IMR-90 (cell line): ENCODE results near the gene ZBTB38. TPM values are rescaled to one million over a fixed set of nuclear protein-coding genes. Genes with fewer than 3 reads are reported as not detected.

Experiments used
- ATAC-seq: fragments of 200-7000 bp; cut with Tn5 transposase; 2 replicates; pipeline ENCODE4 v1.9.1; 2020; ENCODE audit warnings: low read depth, mild to moderate bottlenecking, moderate library complexity
- BruUV-seq: library from RNA; stranded (reverse); fragments of 400-500 nt; replicated peaks from 2 replicates; lab custom pipeline; 2021; lab: Mats Ljungman, UMichigan
- CTCF ChIA-PET: fragments of 300-600 bp; formaldehyde crosslinking; extraction: SDS; loops from one replicate; lab custom pipeline; 2021; ENCODE audit warnings: antibody characterized with exemption; lab: Yijun Ruan, JAX
- POLR2A ChIA-PET: fragments of 300-600 bp; sonication (Branson Sonifier 250); formaldehyde crosslinking; loops from one replicate; lab custom pipeline; 2022; ENCODE audit warnings: antibody characterized with exemption; ENCODE audit not compliant: unreplicated experiment; lab: Charles Lee
- DNase-seq: peaks from one replicate; pipeline ENCODE4 v3.0.0; 2013
- H2AFZ ChIP-seq: replicated peaks from 2 replicates; pipeline ENCODE3; 2013; ENCODE audit warnings: low read length, mild to moderate bottlenecking; ENCODE audit not compliant: poor library complexity
- H2AK5ac ChIP-seq: 2 replicates; pipeline ENCODE4 v1.6.1; 2013; ENCODE audit warnings: low read depth, low read length, inconsistent platforms
- H2AK9ac ChIP-seq: replicated peaks from 2 replicates; pipeline ENCODE3; 2013; ENCODE audit warnings: mild to moderate bottlenecking, low read depth, low read length, moderate library complexity; ENCODE audit not compliant: poor library complexity
- H2BK120ac ChIP-seq: 2 replicates; pipeline ENCODE4 v1.6.1; 2013; ENCODE audit warnings: low read depth, low read length, inconsistent platforms
- H2BK15ac ChIP-seq: 3 replicates; pipeline ENCODE4 v1.6.1; 2013; ENCODE audit warnings: low read depth, low read length, inconsistent platforms
- H2BK20ac ChIP-seq: 2 replicates; pipeline ENCODE4 v1.6.1; 2013; ENCODE audit warnings: low read depth, mild to moderate bottlenecking, inconsistent platforms, low read length, moderate library complexity
- H2BK5ac ChIP-seq: 2 replicates; pipeline ENCODE4 v1.6.1; 2013; ENCODE audit warnings: mild to moderate bottlenecking, low read depth, low read length, inconsistent platforms; ENCODE audit not compliant: poor library complexity, severe bottlenecking
- H3K14ac ChIP-seq: replicated peaks from 2 replicates; pipeline ENCODE4 v1.6.1; 2013; ENCODE audit warnings: low read depth, low read length, inconsistent platforms
- H3K18ac ChIP-seq: 2 replicates; pipeline ENCODE4 v1.6.1; 2013; ENCODE audit warnings: low read depth, low read length, control low read depth
- H3K23ac ChIP-seq: 2 replicates; pipeline ENCODE4 v1.6.1; 2013; ENCODE audit warnings: low read depth, low read length, inconsistent platforms
- H3K27ac ChIP-seq: 2 replicates; pipeline ENCODE4 v1.5.1; 2013; ENCODE audit warnings: mild to moderate bottlenecking, control low read depth, low read length; ENCODE audit not compliant: insufficient read depth
- H3K27me3 ChIP-seq: 2 replicates; pipeline ENCODE4 v1.6.1; 2013; ENCODE audit warnings: low read length; ENCODE audit not compliant: control insufficient read depth, insufficient read depth
- H3K36me3 ChIP-seq: 2 replicates; pipeline ENCODE4 v1.6.1; 2013; ENCODE audit warnings: low read length, mixed read lengths; ENCODE audit not compliant: control insufficient read depth, insufficient read depth
- H3K4ac ChIP-seq: 2 replicates; pipeline ENCODE4 v1.6.1; 2013; ENCODE audit warnings: low read depth, low read length, inconsistent platforms
- H3K4me1 ChIP-seq: 2 replicates; pipeline ENCODE4 v1.6.1; 2013; ENCODE audit warnings: low read length, mixed read lengths; ENCODE audit not compliant: control insufficient read depth, insufficient read depth
- H3K4me2 ChIP-seq: 2 replicates; pipeline ENCODE4 v1.6.1; 2013; ENCODE audit warnings: low read depth, mild to moderate bottlenecking, control low read depth, low read length, moderate library complexity
- H3K4me3 ChIP-seq: 2 replicates; pipeline ENCODE4 v1.5.1; 2013; ENCODE audit warnings: low read depth, mild to moderate bottlenecking, control low read depth, low read length, moderate library complexity; ENCODE audit not compliant: insufficient read depth
- H3K56ac ChIP-seq: 2 replicates; pipeline ENCODE4 v1.6.1; 2013; ENCODE audit warnings: low read length, inconsistent platforms; ENCODE audit not compliant: insufficient read depth; ENCODE audit errors: extremely low read depth
- H3K79me1 ChIP-seq, 2 experiments: 2 replicates each; pipeline ENCODE4 v1.6.1; 2013; ENCODE audit warnings: low read length in 2 of 2, inconsistent platforms in 1 of 2, low read depth in 1 of 2
- H3K9ac ChIP-seq: 2 replicates; pipeline ENCODE4 v1.6.1; 2013; ENCODE audit warnings: low read depth, low read length, control low read depth
- H3K9me1 ChIP-seq: 2 replicates; pipeline ENCODE4 v1.6.1; 2013; ENCODE audit warnings: low read length, inconsistent platforms; ENCODE audit not compliant: insufficient read depth
- H3K9me3 ChIP-seq: 2 replicates; pipeline ENCODE4 v1.6.1; 2013; ENCODE audit warnings: low read length; ENCODE audit not compliant: control insufficient read depth, insufficient read depth
- H4K20me1 ChIP-seq: 2 replicates; pipeline ENCODE4 v1.6.1; 2013; ENCODE audit warnings: low read length, inconsistent platforms; ENCODE audit not compliant: insufficient read depth
- H4K5ac ChIP-seq: 2 replicates; pipeline ENCODE4 v1.6.1; 2013; ENCODE audit warnings: mild to moderate bottlenecking, low read depth, low read length, control low read depth
- H4K8ac ChIP-seq, 2 experiments: 2 replicates each; pipeline ENCODE4 v1.6.1; 2013; ENCODE audit warnings: low read depth in 2 of 2, low read length in 2 of 2, control low read depth in 1 of 2, inconsistent platforms in 1 of 2
- H4K91ac ChIP-seq: 2 replicates; pipeline ENCODE4 v1.6.1; 2013; ENCODE audit warnings: low read depth, low read length, inconsistent platforms; ENCODE audit not compliant: insufficient read depth
- POLR2A ChIP-seq: IDR thresholded peaks from 2 replicates; pipeline ENCODE4 v1.6.1; 2012; ENCODE audit warnings: mild to moderate bottlenecking, low read depth, low read length
- WGBS, 2 experiments: methylation state at CpG; one replicate each; pipeline versions ENCODE4 v1.1.5 to v1.1.7; 2013; ENCODE audit warnings: missing lambda C conversion rate in 2 of 2; ENCODE audit not compliant: insufficient read length in 1 of 2; ENCODE audit errors: extremely low coverage in 2 of 2; 5-methylcytosine and 5-hydroxymethylcytosine counted together
- dilution Hi-C: fragments of 300-500 bp; cut with HindIII; formaldehyde crosslinking; loops from one replicate; pipeline ENCODE4 v1.14.3; 2018; ENCODE audit warnings: low sequenced_read_pairs; ENCODE audit not compliant: unreplicated experiment
- in situ Hi-C: fragments of 300-500 bp; cut with MboI; formaldehyde crosslinking; loops from 3 replicates; pipeline ENCODE4 v1.14.3; 2019; ENCODE audit warnings: low sequenced_read_pairs, inconsistent platforms, mixed read lengths
- intact Hi-C: fragments of 100-400 bp; cut with micrococcal nuclease; formaldehyde crosslinking; loops from 2 replicates; pipeline ENCODE4 v1.10.0; 2022
- polyA plus RNA-seq, 3 experiments: library from polyadenylated mRNA; depleted of rRNA; stranded (reverse); fragments of >200 nt; gene quantifications; 2 replicates each; pipeline ENCODE4 v1.2.3, GENCODE V29; 2012; ENCODE audit warnings: low replicate concordance in 1 of 3
- total RNA-seq: library from RNA; depleted of rRNA; stranded (reverse); fragments of >200 nt; gene quantifications from 2 replicates; pipeline ENCODE4 v1.2.3, GENCODE V29; 2012
- TF ChIP-seq, protein P1 (sequence below): fragments of 150-350 bp; IDR thresholded peaks from 2 replicates; pipeline ENCODE4 v1.6.1; 2017; ENCODE audit warnings: mild to moderate bottlenecking, antibody characterized with exemption, low read length, low read depth

The ZBTB38 gene
- total and polyA plus RNA-seq, 2 of the 4 experiments (the other 2 are of a cell fraction), result 44.9 to 274 TPM

DNA sequence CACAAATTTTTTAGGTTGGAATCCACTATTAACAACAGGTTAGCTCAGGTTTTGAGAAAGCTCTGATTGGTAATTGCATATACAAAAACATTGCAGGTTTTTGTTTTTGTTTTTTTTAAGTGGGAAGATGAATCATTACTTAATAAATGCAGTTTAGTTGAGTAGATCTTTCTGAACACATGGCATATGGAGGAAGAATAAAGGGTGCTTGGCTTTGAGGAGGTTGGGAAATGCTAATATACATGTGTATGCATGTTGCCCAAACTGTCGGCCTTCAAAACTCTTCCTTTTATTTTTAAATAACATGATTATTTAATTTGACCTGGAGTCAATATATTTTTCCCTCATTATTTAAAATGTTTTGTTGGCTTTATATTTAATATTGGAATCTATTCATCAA is 32.8 kb downstream of the ZBTB38 start:
- Histone ChIP-seq H2BK5ac (peak overlapping the region; percentile 99), H3K9me3 (peaks cover 10% of the 10 kb centered on the region), H2AFZ (no peak overlapping the region), H2BK15ac (peak overlapping the region; percentile 96), H3K27me3 (no peaks in the 10 kb centered on the region), H2AK9ac (no peak overlapping the region), H3K36me3 (peaks cover 23% of the 10 kb centered on the region), H2AK5ac (no peak overlapping the region), H3K14ac (peak overlapping the region; percentile 99; the same call in 1 of the 2 replicates), H3K4me1 (peaks cover 29% of the 10 kb centered on the region), H3K9ac (no peak overlapping the region; the same call in 1 of the 2 replicates), H4K5ac (no peak overlapping the region; the same call in 1 of the 2 replicates), H3K27ac (peak overlapping the region; percentile 100; the same call in 1 of the 2 replicates), H3K4ac (peak overlapping the region; percentile 99; the same call in 1 of the 2 replicates), H4K20me1 (no peaks in the 10 kb centered on the region), H3K9me1 (peaks cover 11% of the 10 kb centered on the region), H3K56ac (0 out of 2 replicates have a peak overlapping the region, but pooled peaks have one; percentile 18), H3K23ac (peak overlapping the region; percentile 95; the same call in 1 of the 2 replicates), H3K4me2 (no peak overlapping the region), H4K91ac (no peak overlapping the region; the same call in 1 of the 2 replicates), H4K8ac (peak overlapping the region; percentile 97 to 98; a peak in 2 of 4 replicates), H3K79me1 (peaks cover 39 to 62% of the 10 kb centered on the region in 2 experiments), H2BK20ac (peak overlapping the region; percentile 83; the same call in 1 of the 2 replicates), H3K18ac (peak overlapping the region; percentile 93), H3K4me3 (no peak overlapping the region), H2BK120ac (peak overlapping the region; percentile 97)
- dilution Hi-C loops (no loop called here), intact Hi-C loops (loop anchor here (2.0 to 5.0 kb wide), 2 partner anchors 14 to 89 kb away; no protein-coding TSS in a partner anchor), in situ Hi-C loops (no loop called here)
- DNase-seq, result no peak
- peak; percentile 29; the same call in 1 of the 2 replicates for TF ChIP-seq POLR2A
- TF ChIP-seq, protein P1, sequence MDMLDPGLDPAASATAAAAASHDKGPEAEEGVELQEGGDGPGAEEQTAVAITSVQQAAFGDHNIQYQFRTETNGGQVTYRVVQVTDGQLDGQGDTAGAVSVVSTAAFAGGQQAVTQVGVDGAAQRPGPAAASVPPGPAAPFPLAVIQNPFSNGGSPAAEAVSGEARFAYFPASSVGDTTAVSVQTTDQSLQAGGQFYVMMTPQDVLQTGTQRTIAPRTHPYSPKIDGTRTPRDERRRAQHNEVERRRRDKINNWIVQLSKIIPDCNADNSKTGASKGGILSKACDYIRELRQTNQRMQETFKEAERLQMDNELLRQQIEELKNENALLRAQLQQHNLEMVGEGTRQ, result no peak
- no CpG with 5 or more reads among the region's 1 CpG for WGBS, 2 experiments
- ChIA-PET CTCF (interaction anchor here (1.3 kb wide), 1 partner anchor 41 kb away, joined by 6 read pairs; no protein-coding TSS in a partner anchor), POLR2A (interaction anchor here (0.6 to 1.1 kb wide), 2 partner anchors 15 to 16 kb away, joined by 3 read pairs; no protein-coding TSS in a partner anchor)
- no peak for ATAC-seq
- BruUV-seq, result no TSS peak
